Heart left ventricle (tissue), 13 donors: ENCODE measurements around the gene COL4A4.

Source experiments
- POLR2A ChIP-seq, 2 donors: fragments of 450-650 bp; IDR thresholded peaks; one replicate each; pipeline ENCODE4 v1.6.1; 2017; ENCODE audit warnings: antibody characterized with exemption in 2 of 2, mild to moderate bottlenecking in 2 of 2, moderate library complexity in 2 of 2
- TF ChIP-seq, protein P1 (sequence below), 12 donors: fragments of 200-600 bp; sonication (generic) in 4 of 12; IDR thresholded peaks; one replicate each; pipeline versions ENCODE4 v1.5.0 to v1.8.0; 2018 to 2022; ENCODE audit warnings: antibody characterized with exemption in 12 of 12, mild to moderate bottlenecking in 5 of 12
- donor health status: ischemic (EF 13 %, LVEDD 7.1; RV severe dilation, severe dysfunction).
- donor health status: DM: no; HTN: yes; CAD: no.
- donor health status: DM: no; HTN: no; CAD: no.
- donor health status: ischemic (EF 25% LVEDD 6.9; RV normal size, moderate dysfunction).
- donor health status: ischemic (EF 25% LVEDD 5.7; RV mildly dilated, moderate dysfunction).
- donor health status: ischemic (EF 35%, LVEDD 5.7; RV mildly dilated, moderate dysfunction).
- donor health status: nonischemic (EF 11% LVEDD 7.7; RV severe dilation, severe dysfunction).
- donor health status: DM: yes; HTN: yes; CAD: no.
- donor health status: PGD.
- donor health status: ischemic (EF 29% LVEDD 5.4; RV normal size, mild dysfunction).
- donor health status: nonischemic (EF 23%, LVEDD 6.1; RV moderate dilation, normal function).

DNA sequence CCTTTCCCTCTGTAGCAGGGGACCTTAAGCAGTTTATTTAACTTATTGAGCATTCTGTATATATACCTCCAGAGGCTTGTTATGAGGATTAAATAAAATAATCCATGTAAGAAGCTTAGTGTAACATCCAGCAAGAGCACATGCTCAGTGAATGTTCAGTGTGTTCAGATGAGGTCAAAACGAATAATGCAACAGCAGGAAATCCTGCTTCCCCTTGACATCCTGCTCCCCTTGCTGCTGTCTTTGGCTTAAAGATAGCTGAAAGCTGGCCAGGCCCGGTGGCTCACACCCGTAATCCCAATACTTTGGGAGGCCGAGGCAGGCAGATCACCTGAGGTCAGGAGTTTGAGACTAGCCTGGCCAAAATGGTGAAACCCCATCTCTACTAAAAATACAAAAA is 68.7 kb downstream of the COL4A4 start:
- TF ChIP-seq, protein P1, sequence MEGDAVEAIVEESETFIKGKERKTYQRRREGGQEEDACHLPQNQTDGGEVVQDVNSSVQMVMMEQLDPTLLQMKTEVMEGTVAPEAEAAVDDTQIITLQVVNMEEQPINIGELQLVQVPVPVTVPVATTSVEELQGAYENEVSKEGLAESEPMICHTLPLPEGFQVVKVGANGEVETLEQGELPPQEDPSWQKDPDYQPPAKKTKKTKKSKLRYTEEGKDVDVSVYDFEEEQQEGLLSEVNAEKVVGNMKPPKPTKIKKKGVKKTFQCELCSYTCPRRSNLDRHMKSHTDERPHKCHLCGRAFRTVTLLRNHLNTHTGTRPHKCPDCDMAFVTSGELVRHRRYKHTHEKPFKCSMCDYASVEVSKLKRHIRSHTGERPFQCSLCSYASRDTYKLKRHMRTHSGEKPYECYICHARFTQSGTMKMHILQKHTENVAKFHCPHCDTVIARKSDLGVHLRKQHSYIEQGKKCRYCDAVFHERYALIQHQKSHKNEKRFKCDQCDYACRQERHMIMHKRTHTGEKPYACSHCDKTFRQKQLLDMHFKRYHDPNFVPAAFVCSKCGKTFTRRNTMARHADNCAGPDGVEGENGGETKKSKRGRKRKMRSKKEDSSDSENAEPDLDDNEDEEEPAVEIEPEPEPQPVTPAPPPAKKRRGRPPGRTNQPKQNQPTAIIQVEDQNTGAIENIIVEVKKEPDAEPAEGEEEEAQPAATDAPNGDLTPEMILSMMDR (IDR thresholded peaks at IDR 0.05) = no peak
- no peak for TF ChIP-seq POLR2A (IDR thresholded peaks at IDR 0.05)
